GM19035 (cell line): ENCODE results near the gene KCNQ2.

Source experiments
- ATAC-seq: cut with Tn5 transposase; IDR thresholded peaks from one replicate; pipeline ENCODE4 v1.9.1; 2021; ENCODE audit not compliant: unreplicated experiment

The KCNQ2 gene

DNA sequence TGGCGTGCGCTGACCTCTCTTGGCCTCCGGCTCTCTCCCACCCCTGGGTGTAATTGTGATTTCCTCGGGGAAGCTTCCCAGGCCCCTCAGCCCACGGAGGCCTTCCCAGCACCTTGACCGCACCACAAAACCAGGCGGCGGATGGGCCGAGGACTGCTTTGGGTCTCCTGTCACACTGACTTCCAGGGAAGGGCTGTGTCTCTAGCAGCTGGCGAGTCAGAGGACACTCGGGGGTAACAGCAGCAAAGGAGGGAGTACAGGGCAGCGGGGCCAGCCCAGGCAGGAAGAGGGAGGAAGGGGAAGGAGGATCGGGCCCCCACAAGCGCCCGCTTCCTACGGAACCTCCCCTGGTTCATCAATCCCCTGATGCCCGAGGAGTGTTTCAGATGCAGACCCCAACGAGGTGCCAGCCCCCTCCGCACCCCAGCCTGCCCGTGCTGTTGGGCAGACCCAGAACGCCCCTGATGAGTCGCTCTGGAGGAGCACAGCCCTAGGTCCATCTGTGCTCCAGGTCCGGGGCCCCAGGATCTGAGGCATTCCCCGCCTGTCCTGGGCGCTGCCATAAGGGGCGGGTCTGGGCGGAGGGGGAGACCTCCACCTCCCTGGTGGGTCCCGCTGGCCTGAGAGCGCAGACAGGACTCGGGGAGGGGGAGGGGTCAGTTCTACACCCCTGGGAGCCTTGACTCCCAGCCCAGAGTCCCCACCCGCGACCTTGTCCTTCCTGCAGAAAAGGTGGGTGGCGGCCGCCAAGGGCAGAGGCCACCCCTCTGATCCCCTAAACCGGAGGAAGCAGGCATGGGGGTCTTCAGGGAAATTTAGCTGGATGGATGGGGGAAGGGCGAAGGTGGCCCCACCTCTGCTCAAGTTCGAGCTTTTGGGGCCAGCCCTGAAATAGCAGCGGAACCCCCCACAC lies 112.3 kb downstream of the KCNQ2 start:
- no peak for ATAC-seq

DNA sequence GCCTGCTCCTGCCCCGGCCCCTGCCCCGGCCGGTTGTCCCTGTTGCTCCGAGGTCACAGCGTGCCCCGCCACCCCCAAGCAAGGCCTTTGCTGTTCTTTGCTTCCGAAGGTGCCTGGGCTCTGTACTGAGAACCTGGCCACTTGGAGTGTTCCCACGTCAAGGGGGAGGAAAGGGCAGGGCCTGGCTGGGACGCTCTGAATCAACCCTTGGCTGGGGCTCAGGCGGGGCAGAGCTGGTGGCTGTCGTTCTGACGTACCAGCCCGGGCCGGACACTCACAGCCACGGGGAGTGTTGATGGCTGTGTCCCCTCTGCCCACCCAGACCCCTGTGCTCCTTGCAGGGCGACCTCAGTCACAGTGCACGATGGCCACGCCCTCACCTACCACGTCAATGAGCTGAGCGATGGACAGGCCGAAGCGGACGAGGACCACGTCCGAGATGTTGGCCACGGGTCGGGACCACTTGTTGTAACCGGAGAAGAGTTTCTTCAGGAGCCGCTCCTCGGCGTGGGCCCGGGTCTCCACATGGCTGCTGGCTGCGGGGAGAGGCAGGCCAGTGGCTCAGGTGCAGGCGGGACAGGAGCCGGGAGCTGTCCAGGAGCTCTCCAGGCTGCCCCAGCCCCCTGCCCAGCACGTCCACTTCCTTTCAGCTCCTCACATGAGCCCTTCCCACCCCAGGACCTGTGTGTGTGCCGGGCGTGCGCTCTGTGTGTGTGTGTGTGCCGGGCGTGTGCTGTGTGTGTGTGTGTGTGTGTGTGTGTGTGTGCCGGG lies 113.1 kb downstream of the KCNQ2 start:
- ATAC-seq = no peak

DNA sequence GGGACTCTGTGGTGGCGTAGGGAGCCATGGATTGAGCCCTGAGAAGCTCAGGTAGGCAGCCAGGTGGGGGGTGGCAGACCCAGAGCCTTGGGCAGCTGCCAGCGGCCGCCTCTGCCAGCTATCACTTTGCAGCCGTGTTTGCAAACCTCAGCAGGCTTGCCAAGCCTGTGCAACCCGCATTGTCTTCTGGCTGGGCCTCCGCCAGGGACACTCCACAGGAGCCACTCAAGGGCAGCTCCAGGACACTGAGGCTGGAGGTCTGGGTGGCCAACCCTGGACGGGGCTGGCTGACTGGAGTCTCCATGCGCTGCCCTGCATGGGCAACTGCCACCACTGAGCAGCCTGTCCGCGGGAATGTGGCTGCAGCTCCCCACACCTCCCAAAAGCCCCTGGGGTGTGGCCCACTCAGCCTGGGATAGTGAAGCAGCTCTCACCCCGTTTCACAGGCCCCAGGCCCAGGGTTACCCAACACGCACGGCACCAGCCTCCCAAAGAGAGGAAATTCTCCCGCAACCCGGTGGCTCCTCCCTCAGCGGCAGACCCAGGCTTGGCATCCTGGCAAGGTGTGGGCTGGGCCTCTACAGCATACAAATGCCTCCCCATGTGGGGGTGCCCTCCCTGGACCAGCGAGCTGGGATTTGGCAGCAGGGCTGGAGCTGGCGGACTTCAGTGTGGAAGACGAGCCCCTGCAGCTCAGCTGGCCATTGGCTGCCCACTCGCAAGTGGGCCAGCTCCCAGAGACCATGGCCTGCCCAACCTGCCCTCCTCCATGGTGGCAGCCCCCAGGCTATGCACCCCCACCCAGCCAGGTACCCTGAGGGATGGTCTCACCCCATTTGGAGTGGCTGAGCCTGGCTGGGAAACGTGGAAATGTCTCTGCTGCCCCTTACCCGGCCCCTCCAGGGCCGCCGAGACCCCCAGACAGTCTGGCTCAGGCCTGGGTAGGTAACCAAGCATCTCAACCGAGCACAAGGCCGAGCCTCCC lies 114.2 kb downstream of the KCNQ2 start:
- no peak for ATAC-seq

DNA sequence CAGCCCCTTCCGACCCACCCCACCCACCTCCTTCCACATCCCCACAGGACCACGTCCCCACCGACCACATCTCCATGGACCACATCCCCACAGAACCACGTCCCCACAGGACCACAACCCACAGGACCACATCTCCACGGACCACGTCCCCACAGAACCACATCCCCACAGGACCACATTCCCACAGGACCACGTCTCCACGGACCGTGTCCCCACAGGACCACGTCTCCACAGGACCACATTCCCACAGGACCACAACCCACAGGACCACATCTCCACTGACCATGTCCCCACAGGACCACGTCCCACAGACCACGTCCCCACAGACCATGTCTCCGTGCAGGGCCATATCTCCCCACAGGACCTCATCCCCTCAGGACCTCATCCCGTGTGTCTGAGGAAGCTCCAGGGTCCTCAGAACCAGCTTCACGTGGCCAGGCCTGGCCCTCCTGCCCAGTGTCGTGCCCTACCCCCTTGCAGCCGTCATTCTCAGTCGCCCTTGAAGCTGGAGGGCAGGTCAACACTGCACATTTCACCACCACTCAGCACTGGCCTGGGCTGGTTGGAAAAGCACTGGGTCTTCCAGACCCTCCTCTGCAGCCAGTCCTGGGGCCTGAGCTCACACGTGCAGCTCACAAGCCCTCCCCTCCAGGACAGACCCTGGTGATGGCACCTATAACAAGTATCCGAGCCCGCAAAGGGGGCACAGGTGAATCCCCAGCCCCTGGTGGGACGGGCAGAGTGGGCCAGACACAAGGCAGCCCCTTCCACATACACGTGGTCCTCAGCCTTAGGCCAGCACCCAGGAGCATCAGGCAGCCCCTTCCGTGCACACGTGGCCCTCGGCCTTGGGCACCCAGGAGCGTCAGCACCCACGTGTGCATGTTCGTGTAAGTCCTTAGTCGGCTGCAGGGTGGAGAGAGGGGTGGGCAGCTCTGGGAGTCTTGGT lies 115.2 kb downstream of the KCNQ2 start:
- ATAC-seq = no peak

DNA sequence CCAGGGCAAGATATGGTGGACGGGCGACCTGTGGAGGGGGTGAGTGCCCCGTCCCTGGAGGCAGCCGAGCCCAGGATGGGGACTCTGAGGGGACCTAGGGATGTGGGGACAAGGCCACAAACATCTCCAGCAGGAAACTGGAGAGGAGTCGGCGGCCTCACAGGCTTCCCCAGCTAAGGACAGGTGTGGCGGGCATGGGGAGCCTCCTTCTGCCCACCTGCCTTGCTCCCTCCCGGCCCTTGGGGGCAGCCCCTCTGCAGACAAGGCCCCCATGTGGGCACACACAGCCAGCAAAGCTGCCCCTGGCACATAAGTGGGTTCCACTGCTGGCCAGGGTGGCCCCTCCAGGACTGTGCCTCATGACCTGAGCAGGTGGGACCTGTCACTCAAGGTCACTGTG lies 115.9 kb downstream of the KCNQ2 start:
- ATAC-seq = no peak

DNA sequence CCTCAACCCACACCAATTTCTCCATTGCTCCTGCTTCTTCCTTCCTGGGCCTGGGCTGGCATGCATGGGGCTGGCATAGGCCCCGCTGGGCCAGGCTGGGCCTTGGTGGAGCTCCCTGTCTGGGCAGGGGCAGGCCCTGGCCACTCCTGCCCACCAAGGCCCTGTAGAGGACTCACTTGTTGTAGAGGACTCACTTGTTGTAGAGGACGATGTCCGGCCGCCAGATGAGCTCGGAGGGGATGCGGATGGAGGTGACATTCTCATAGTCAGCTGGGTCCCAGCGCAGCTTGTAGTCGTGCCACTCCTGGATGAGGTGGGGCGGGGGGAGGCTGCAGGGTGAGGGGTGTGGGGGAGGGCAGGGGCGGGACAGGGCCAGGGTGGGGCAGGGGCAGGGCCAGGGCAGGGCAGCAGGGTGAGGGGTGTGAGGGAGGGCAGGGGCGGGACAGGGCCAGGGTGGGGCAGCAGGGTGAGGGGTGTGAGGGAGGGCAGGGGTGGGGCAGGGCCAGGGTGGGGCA lies 116.6 kb downstream of the KCNQ2 start:
- ATAC-seq = no peak

DNA sequence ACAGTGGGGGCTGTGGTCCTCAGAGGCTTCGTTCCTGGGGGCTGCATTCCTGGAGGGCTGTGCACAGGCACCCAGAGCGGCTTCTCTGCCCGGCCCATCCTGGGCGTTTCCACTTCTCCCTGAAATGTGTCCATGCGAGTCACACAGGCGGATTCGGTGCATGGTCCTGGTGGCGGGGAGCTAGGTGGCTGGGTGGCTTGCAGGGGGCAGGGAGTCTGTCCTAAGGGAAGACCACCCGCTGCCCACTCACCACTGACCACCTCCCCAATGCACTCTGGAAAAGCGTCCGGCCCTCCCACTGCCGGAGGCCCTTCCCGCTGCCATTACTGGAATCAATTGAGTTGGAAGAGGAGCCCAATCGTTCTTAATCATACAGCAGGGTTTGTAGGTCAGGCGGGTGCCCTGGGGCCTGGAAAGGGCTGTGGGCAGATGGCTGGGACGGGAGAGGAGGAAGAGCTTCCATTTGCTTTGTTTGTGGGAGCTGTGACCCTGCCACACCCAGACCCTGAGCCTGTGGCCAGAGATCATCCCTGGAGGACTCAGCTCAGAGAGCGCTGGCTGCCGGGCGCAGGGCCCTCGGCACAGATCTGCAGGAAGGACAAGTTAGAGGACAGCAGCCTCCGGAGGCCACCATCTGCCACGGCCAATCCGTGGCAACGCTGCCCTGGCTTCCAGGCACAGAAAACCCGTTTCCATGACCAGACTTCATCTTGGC lies 117.7 kb downstream of the KCNQ2 start:
- ATAC-seq = no peak

DNA sequence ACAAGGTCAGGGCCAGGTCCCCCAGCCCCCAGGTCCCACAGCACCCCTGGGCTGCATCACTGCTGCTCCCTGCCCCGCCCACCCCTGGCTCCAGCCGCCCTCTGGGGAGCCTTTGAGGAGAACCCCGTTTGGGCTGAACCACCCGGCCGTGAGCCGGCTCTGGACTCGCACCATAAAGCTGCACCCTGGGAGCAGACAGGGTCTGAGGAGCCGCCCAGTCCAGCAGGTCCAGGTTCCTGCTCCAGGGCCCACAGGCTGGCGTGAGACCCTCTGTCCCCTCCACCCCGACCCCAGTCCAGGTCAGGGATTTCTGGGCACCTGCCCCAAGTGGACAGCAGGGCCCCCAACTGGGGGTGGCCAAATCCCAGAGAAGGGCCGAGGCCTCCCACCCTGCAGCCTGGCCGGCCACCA lies 119.6 kb downstream of the KCNQ2 start:
- ATAC-seq = no peak

DNA sequence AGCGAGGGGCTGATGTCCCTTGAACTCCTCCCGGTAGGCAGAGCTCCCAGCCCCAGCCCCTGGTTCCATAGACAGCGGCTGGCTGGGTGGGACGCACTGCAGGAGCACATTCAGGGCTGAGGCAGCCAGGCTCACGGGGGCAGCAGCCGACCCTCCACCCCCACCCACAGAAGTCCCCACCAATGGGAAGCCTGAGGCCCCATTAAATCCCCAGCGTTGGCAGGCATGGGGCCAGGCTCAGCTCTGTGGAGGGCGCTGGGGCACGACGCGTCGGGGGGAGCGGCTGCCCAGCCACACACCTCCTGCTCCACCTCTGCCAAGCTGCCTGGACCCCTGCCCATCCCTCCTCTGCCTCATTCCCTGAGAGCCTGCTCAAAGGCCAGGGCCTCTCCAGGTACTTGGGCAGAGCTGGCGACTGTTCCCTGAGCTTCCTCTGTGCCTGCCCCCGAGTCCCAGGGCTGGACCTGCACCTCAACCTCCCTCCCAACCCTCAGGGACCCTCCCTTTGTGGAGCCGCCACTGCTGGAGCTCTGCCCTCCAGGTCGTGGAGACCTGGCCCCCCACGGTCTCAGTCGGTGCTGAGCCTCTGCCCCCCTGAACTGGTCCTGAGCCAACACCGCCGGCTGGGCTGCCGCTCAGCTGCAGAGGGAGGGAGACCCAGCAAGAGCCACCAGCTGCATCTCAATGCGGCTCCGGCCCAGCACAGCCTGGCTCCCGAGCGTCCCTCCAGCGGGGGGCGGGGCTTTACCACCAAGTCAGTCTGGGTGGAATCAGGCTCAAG lies 120.5 kb downstream of the KCNQ2 start:
- ATAC-seq = no peak

DNA sequence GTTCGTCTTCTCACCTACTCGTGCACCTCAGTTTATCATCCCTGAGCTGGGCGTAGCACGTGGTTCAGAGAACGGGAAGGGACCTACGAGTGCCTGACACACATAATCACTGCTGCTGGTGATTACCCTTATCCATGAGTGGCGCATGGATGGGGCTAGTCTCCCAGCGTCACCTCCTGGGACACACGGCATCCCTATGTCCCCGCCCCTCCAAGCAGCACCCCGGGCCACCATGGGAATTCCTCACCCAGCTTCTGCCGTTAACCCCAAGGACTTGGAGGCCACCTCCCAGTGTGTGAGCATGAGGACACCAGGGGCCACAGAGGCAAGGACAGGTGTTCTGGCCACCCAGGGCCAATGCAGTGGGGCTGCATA lies 121.1 kb downstream of the KCNQ2 start:
- ATAC-seq = no peak

DNA sequence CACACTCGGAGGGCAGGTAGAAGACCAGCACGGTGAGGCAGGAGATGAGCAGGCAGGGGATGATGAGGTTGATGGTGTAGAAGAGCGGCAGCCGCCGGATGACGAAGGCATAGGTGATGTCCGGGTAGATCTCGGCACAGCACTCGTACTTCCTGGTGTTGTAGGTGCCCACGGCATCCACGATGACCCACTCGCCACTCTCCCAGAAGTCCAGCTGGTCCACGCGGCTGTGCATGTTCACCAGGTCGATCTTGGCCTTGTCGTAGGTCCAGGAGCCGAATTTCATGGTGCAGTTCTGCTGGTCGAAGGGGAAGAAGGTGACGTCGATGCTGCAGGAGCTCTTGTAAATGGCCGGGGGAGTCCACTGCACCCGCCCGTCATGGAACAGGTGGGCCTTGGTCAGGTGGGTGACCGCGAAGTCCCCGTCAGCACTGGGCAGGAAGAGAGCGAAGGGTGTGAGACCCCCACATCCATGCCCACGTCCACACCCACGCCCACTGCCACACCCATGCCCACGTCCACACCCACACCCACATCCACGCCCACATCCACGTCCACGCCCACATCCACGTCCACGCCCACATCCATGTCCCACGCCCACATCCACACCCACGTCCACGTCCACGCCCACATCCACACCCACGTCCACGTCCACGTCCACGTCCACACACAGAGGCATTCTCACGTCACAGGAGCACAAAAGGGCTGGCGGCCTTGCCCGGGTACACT lies 121.7 kb downstream of the KCNQ2 start:
- no peak for ATAC-seq
